Ascending aorta (tissue), 2 donors: ENCODE data around the gene STOM. TPM values are rescaled to one million over a fixed set of nuclear protein-coding genes. Genes with fewer than 3 reads are reported as not detected.

Experiments used
- DNase-seq, 2 donors: peaks; one replicate each; pipeline ENCODE4 v3.0.0-alpha.2; 2019; ENCODE audit warnings: low spot score in 2 of 2
- H3K27ac ChIP-seq, 2 donors: fragments of 200-600 bp; sonication (generic); one replicate each; pipeline ENCODE4 v1.5.1; 2016 to 2017; ENCODE audit warnings: mild to moderate bottlenecking in 1 of 2
- H3K27me3 ChIP-seq: fragments of 200-600 bp; sonication (generic); one replicate; pipeline ENCODE4 v1.5.1; 2017
- H3K36me3 ChIP-seq, 2 donors: fragments of 200-600 bp; sonication (generic); one replicate each; pipeline ENCODE4 v1.5.1; 2016
- H3K4me1 ChIP-seq, 2 donors: fragments of 200-600 bp; sonication (generic); one replicate each; pipeline ENCODE4 v1.5.1; 2016 to 2017; ENCODE audit warnings: mild to moderate bottlenecking in 1 of 2
- H3K4me3 ChIP-seq, 2 donors: fragments of 200-600 bp; sonication (generic); one replicate each; pipeline ENCODE4 v1.5.1; 2016 to 2017; ENCODE audit warnings: mild to moderate bottlenecking in 1 of 2
- H3K9me3 ChIP-seq, 2 donors: fragments of 200-600 bp; sonication (generic); one replicate each; pipeline ENCODE4 v1.5.1; 2016
- CTCF ChIP-seq, 3 experiments: fragments of 200-600 bp in 2 of 3; fragments of 450-650 bp in 1 of 3; sonication (generic) in 2 of 3; IDR thresholded peaks; one replicate each; pipeline ENCODE4 v1.5.1; 2016 to 2019; ENCODE audit warnings: antibody characterized with exemption in 3 of 3, mild to moderate bottlenecking in 1 of 3, moderate library complexity in 1 of 3
- intact Hi-C: fragments of 100-400 bp; cut with DNase I; formaldehyde crosslinking; loops from one replicate; pipeline ENCODE4 v1.15.1; 2023
- total RNA-seq: library from RNA; depleted of rRNA; stranded (reverse); fragments of >200 nt; gene quantifications from one replicate; pipeline ENCODE4 v1.1.0, GENCODE V29; 2016

STOM gene
- total RNA-seq, 1 donor from 2014 or later, result 306 TPM

GRCh38 chr9:121390372-121390771 lies 20.3 kb upstream of the STOM start:
- no peaks in the 10 kb centered on the region for H3K27me3 ChIP-seq
- H3K4me3 ChIP-seq, result no peak overlapping the region
- no peaks in the 10 kb centered on the region for H3K9me3 ChIP-seq
- TF ChIP-seq CTCF (IDR thresholded peaks at IDR 0.05), result no peak
- intact Hi-C loops, result no loop called here
- H3K36me3 ChIP-seq, result no peaks in the 10 kb centered on the region
- H3K4me1 ChIP-seq, result no peaks in the 10 kb centered on the region
- H3K27ac ChIP-seq, result no peak overlapping the region
- DNase-seq, result no peak

- TF ChIP-seq CTCF (IDR thresholded peaks at IDR 0.05), result no peak
- Histone ChIP-seq H3K4me3 (no peak overlapping the region), H3K27me3 (no peaks in the 10 kb centered on the region), H3K27ac (no peak overlapping the region), H3K4me1 (no peaks in the 10 kb centered on the region), H3K9me3 (no peaks in the 10 kb centered on the region), H3K36me3 (no peaks in the 10 kb centered on the region)
- intact Hi-C loops, result no loop called here
- DNase-seq, result no peak
Observed at GRCh38 chr9:121388140-121388905, 18.3 kb upstream of the STOM start.

- Histone ChIP-seq H3K9me3 (no peaks in the 10 kb centered on the region), H3K4me1 (no peaks in the 10 kb centered on the region), H3K4me3 (no peak overlapping the region), H3K27me3 (no peaks in the 10 kb centered on the region), H3K36me3 (no peaks in the 10 kb centered on the region), H3K27ac (no peak overlapping the region)
- no peak for TF ChIP-seq CTCF (IDR thresholded peaks at IDR 0.05)
- no peak for DNase-seq
- intact Hi-C loops, result no loop called here
Observed at GRCh38 chr9:121386442-121387175, 16.6 kb upstream of the STOM start.

- H3K9me3 ChIP-seq, result no peaks in the 10 kb centered on the region
- no peak for TF ChIP-seq CTCF (IDR thresholded peaks at IDR 0.05)
- H3K27ac ChIP-seq, result no peak overlapping the region
- no peaks in the 10 kb centered on the region for H3K27me3 ChIP-seq
- no peak overlapping the region for H3K4me3 ChIP-seq
- no peaks in the 10 kb centered on the region for H3K36me3 ChIP-seq
- DNase-seq, result no peak
- intact Hi-C loops, result no loop called here
- H3K4me1 ChIP-seq, result no peaks in the 10 kb centered on the region
Observed at GRCh38 chr9:121383715-121384114, 13.7 kb upstream of the STOM start.

GRCh38 chr9:121380846-121381245 lies 10.8 kb upstream of the STOM start:
- Histone ChIP-seq H3K27me3 (no peaks in the 10 kb centered on the region), H3K36me3 (no peaks in the 10 kb centered on the region), H3K4me1 (no peaks in the 10 kb centered on the region), H3K4me3 (no peak overlapping the region), H3K9me3 (no peaks in the 10 kb centered on the region), H3K27ac (no peak overlapping the region)
- DNase-seq, result no peak
- intact Hi-C loops, result no loop called here
- no peak for TF ChIP-seq CTCF (IDR thresholded peaks at IDR 0.05)
